Mesenteric fat pad (tissue), 1 donor: Measurements from ENCODE around the gene SELENOK. TPM values are rescaled to one million over a fixed set of nuclear protein-coding genes. Genes with fewer than 3 reads are reported as not detected.

Source experiments
- DNase-seq: peaks from one replicate; pipeline ENCODE4 v3.0.0-alpha.2; 2020; ENCODE audit warnings: low spot score
- total RNA-seq: library from RNA; stranded (reverse); fragmentation: NEBNext Ultra II Directional; extraction: Animal tissue kit (Norgen Biotek cat#: 25700); gene quantifications from one replicate; pipeline ENCODE4 v1.2.1, GENCODE V29; 2021
- donor health status: DM: yes; HTN: yes; CAD: no.

Gene SELENOK
- total RNA-seq, 1 donor from 2014 or later, result 40.5 TPM

DNA sequence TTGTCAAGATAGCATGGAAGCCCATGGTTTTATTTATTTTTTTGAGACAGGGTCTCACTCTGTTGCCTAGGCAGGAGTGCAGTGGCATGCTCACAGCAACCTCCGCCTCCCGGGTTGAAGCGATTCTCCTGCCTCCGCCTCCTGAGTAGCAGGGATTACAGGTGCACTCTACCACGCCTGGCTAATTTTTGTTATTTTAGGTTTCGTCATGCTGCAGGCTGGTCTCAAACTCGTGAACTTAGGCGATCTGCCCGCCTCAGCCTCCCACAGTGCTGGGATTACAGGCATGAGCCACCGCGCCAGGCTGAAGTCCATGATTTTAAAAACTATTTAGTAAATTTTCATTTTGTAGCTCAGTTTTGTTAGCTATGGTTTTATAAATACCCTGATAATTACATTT, 7.0 kb downstream of the SELENOK start:
- no peak for DNase-seq

DNA sequence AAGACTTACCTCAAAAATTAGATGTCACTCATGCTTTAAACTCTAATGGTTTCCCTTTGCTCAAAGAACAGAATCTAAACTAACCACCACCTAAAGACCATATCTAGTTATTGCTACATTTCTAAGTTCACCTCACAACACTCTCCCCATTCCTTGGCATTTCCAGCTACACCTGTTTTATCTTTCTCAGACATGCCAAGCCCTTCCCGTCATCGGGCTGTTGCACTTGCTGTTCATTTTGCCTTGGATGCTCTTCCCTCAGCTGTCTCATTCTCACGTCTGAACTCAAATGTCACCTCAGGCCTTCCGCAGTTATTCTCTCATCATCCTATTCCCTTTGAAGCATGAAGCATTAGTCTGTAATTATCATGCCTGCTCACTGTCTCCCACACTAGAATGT, 8.7 kb downstream of the SELENOK start:
- no peak for DNase-seq

DNA sequence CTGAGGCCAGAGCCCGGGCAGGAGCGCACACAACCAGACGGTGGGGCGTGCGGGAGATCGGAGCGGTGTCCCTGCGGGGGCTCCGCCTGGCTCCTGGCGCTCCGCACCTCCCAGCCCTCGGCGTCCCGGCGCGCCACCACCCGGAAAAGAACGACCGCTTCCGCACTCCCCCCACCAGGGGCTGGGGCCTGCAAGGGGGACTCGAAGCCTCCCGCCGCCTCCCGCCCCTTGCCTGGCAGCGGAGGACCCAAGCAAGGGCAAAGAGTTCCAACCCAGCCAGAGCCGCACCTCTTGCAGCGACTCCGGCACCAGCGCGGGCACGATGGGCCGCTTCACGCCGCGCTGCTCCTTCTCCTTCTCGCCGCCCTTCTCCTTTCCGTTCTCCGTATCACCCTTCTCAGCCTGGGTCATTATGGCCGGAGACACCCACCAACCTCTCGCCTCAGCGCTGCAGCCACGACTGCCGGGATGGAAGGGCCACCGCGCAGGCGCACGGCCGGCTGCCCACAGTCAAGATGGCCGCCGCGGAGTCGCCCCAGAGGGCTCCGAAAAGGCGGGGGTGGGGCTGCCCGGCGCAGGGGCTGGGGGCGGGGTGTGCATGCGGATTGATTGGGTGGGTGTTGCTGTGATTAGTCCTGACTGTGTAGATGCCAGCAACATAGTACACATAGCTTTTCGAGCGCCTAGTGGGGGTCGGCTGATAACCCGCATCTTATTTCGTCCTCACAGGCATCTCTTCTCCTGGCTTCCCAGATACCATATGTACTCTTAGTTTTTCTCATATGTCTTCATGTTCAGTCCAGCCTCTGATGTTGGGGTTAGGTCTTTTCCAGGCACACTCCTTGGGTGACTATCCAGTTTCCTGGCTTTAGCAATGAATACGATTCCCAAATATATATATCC, 9.7 kb downstream of the SELENOK start, which contains the start of gene ACTR8:
Gene ACTR8, minus strand, starts transcription at position 462 of the 903 bp plus-strand sequence. Its CDS starts 51 bp downstream, at position 411.
- peak; percentile 96 for DNase-seq

DNA sequence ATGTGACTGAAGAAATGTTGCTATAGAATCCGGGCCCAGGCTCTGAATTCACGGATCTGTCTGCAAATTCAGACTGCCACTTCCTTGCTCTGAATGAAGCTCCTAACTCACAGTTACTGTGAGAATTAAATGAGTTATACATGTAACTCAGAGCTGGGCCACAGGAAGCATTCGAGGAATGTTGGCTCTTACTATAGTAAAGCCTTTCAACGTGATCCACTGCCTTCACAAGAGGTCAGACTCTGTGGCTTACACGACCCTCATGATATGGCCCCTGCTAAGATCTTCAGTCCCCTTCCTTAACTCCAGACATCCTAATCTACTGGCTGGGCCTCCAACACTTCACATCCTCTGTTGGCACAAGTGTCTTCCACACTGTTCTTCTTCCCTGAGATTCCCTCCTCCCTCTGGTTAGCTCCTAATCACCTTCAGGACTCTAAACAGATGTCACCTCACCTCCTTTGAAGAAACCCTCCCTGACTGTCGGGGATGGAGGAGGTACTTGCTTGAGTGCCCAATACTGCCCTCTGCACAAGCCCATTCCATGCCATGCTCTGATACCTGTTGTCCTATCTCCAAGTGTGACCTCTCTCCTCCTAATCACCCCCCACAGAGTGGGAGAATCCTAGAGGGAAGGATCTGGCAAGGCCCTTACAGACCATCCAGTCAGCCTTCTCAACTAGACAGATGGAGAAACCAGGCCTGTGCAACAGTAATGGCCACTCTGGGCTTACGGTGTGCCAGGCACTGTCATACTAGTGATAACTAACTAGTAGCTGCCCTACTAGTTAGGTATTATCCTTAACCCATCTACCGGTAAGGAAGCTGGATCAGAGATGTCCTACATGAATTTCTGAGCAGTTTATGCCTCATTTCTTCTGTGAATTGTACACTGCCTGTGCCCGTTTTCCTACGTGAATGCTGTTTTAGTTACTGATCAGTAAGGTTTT, 11.0 kb downstream of the SELENOK start:
- no peak for DNase-seq

DNA sequence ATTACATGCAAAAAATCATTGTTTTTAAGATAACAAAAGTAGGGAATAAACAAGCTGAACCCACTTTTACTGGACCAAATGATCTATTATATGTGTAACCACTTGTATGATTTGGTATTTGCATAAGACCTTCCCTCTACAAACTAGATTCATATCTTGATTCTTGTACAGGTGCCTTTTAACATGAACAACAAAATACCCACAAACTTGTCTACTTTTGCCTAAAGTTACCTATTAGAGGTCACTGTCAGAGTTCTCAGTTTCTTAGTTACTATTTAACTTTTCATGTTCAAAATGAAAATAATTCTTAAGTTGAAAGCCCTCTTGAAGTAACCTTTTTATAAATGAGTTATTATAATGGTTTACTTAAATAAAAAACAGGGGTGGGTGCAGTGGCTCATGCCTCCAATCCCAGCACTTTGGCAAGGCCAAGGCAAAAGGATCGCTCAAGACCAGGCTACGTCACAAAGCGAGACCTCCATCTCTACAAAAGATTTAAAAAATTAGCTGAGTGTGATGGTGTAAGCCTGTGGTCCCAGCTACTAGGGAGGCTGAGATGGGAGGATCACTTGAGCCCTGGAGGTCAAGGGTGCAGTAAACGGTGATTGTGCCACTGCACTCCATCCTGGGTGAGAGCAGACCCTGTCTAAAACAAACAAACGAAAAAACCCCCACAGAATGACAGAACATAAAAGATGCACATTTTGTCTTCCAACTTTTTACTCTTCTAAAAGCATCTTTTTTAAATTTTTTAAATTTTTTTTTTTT, 25.7 kb downstream of the SELENOK start:
- no peak for DNase-seq

DNA sequence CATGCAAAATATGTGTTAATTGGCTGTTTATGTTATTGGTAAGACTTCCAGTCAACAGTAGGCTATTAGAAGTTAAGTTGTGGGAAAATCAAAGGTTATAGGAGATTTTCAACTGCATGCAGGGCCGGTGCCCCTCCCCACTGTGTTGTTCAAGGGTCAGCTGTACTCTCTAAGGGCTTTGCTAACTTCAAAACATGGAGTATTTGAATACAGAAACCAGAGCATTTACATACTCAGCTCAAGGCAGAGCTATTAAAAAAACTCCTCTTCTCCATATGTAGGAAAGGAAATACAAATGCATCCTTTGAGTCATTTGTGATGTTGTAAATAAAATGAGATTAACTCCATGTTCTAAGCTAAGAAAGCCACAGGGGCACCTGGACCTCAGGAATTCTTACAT, 28.5 kb downstream of the SELENOK start:
- no peak for DNase-seq

DNA sequence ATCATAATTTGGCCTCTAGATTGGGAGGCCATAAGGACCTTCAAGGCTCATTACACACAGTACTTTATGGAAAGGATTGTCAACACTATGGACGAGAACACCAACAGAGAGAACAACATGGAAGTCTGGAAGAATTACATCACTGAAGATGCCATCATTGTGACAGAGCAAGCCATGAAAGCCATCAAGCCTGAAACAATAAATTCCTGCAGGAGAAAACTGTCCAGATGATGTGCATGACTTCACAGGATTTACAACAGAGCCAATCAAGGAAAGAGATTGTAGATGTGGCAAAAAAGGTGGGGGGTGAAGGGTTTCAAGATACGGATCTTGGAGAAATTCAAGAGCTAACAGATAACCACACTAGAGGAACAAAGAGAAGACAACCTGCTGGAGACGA, 29.4 kb downstream of the SELENOK start:
- DNase-seq, result no peak

DNA sequence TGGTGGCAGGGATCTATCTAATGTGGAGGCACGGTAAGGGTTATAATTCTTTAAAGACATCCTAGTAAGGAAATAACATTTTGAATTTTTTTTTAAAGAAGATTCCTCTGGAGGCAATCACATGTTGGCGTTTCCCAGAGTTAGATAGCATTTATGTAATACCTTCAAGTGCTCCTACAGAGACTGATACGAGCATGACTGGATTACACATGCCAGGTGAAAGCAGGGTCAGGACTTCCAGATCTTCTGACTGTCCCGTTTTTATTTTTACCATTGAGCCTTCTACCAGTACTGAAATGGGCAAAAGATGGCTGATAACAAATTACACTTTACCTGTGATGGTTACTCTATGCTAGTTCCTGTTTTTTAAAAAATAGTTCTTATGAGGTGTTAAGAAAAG, 31.5 kb downstream of the SELENOK start:
- DNase-seq, result no peak

DNA sequence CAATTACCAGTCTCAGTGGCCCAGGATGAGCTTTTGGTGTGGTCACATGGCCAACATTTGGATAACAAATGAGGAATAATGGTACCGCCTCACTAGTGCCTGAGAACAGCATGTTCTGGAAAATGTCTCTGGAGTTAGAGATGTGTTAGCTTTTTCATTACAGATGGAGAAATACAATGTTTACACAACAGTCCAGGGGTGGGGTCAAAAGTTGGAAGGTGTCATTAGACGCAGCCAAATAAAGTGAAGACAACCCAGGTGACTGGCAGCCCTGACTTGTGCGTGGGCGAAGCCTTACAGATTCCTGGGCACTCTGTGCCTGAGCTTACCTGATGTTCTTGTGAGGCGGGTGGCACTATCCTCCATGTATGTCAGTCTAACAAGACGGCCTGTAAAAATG, 32.5 kb downstream of the SELENOK start:
- no peak for DNase-seq

DNA sequence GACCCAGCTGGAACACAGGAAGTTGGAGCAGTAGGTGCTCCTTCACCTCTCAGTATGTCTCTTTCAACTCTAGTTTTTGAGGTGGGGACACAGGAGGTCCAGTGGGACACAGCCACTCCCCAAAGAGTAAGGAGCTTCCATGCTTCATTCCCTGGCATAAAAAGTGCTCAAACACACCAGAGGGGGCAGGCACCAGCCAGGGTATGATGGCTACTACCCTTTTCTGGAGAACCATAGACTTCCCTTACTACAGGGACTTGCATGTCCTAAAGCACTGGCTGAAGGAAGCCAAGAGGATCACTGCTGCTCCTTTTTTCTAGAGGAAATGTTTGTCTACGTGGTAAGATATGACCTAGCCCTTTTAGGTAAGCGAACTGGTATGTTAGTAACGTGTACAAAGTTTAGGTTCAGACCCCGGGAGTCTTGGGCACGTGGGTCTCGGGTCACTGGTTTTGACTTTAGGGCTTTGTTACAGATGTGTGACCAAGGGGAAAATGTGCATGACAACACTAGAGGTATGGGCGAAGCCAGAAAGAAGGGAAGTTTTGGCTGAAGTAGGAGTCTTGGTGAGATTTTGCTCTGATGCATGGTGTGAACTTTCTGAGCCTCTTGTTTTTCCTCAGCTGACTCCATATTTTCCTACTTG, 33.4 kb downstream of the SELENOK start:
- no peak for DNase-seq

DNA sequence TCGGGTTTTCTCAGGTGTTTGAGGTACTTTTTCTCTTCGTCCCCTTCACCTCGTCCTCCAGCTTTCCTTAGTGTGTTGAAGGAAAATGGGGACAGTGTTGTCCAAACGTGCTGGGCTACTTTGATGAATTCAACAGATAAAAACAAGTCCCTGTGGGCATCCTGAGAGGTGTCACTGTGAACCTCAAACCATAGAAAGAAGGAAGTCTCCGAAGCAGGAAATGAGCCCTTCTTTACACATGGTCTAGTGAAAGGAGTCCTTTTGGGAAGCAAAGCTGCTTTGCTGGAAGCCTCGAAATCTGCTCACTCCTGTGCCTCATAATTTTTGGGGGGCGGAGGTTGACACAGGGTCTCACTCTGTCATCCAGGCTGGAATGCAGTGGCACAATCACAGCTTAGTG, 34.7 kb downstream of the SELENOK start:
- DNase-seq, result no peak

DNA sequence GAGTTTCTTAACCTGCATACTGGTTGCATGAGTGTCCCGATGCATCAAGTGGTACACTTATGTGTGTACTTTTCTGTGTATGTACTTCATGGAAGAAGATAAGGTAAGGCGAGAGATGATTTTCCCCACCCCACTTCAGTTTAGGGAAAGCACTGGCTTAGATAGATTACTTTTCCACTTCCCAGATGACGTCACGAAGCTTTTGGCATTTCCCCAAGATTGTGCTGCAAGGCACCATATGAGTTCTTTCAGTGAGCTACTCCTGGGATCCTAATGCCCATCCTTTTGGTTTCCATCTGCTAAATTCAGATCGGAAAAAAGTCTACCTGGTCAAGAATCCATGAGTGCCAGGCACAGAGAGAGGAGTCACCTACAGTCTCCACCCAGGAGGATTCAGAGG, 40.8 kb downstream of the SELENOK start:
- no peak for DNase-seq

DNA sequence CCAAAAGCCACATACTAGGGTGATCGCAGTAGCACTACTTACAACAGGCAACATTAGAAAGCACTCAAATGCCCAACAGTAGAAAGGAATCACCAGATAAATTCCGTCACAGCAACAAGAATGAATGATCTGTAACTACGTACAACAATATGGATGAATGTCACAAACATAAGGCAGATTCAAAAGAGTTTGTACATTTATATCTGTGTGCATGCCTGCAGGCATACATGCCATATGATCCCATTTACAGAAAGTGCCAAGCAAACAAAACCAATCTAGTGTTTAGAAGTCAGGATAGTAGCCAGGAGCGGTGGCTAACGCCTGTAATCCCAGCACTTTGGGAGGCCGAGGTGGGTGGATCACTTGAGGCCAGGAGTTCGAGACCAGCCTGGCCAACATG, 41.7 kb downstream of the SELENOK start:
- no peak for DNase-seq

DNA sequence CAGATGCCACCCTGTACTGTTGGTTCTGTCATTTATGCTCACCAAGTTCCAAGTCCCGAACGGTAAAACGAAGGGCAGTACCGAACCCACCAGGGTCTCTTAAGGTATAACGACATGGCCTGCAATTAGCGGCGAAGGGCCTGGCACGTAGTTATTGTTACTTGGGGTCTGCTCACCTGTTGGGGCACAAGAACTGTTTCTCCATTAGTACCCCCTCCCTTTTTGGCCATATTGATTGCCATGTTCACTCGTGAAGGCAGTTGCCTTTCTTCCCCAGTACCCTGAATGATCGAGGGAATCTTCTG, 44.9 kb downstream of the SELENOK start:
- DNase-seq, result no peak

DNA sequence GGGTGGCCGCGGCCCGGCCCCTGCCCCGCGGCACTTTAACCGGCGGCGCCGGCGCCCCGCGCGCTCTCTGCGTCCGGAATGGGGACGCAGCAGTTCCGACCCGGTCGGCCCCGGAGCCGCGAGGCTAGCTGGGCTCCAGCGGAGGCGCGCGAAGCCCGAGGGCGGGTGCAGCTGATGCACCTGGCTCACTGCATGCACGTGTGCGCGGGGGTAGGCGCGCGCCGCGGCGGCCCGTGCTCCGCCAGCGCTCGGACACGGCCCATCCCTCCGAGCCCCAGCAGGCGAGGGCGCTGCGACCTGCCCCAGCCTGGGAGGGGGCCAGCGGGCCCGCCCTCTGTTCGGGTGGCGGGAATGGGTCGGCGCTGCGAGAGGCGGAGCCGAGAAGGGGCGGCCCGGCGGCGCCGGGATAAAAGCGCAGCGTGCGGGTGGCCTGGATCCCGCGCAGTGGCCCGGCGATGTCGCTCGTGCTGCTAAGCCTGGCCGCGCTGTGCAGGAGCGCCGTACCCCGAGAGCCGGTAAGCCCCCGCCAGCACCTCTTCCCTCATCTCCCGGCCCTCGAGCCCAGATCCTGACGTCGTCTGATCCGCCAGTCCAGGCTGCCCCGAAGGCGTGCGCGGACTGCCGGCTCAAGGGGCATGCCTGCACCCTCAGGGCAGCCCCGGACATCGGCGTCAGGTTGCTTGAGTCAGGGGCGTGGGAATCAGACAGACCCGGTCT, 45.4 kb downstream of the SELENOK start, which contains the start of the genes CHDH and IL17RB:
Gene CHDH, minus strand, starts transcription at position 286 of the 717 bp plus-strand sequence. CDS start 22,411 bp downstream, outside the sequence.
Gene IL17RB, plus strand, starts transcription at position 435 of the 717 bp plus-strand sequence. Its CDS starts 21 bp downstream, at position 456.
- no peak for DNase-seq

DNA sequence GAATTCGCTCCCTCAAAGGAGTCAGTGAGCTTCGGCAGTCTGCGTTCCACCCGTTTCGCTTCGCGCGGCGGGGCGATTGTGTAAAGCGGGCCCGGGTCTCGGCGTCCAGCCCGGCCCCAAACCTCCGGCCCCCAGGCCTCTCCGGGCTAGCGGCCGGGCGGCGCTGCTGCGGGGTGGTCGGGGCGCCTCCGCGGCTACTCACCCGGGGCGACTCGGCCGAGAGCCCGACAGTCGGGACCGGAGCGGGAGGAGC, 45.9 kb downstream of the SELENOK start:
- no peak for DNase-seq

DNA sequence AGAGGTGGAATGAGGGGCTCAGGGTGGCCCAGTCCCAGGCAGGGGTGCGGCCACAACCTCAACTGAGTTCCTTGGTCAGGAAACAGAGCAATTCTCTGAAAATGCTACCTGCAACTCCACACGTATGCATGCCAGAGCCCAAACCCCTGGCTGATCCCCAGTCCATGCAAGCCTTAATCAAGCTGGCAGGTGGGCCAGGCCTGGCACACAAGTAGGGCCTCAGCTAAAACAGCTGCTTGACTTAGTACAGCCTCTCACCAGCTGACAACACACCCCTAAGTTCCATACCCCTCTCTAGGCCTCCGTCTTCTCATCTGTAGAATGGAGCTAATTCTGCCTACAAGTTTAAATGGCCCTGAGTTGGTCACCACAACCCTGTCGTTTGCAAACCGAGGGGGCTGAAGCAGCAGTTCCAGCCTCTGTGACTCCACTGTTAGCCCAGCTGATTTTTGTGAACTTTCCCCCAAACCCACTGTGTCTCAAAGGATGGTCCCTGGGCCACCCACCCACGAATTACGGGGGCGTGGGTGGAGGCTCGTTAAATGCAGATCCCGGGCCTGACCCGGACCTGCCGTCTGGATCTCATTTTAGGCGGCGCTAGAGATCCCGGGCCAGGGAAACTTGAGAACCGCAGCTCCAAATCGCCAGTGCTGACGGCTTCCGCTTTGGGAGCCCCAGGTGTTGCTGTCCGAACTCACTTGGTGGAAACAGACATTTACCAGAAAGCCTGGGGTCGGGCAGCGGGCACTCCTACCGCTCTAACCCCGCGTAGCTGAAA, 46.4 kb downstream of the SELENOK start:
- no peak for DNase-seq

DNA sequence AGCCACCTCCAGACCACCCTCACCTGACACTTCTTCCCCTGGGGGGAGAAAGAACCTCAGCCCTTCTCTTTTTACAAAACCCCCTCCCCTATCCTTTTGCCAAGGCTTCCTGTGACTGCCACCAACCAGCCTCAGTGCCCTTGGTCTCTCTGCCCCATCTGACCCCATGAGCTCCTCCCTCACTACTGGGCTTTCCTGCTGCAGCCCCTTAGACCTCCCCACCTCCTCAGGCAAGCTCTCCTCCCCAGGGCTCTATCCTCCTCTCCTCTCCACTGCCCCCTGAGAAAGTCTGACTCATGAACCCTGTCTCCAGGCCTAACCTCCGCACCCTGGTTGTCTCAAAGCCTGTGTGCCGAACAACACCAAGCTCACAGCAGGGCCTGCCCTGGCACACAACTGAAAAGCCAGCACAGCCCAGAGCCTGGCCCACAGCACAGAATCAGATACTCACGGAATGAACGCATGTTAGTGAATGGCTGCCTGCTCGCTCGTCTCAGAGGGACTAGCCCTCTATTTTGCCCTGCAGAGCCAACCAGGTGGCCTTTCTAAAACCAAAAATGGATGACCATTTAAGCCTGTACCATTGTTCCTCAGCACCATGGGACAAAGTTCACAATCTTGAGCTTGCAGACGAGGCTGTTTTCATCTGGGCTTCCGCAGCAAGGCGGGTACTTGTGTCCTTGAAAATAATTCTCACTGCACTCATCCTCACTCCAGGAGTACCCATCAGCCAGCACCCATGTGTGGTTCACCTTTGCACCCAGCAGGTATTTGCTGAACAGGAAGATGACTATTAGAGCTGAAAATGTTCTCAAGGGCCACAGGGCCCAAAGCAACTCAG, 47.2 kb downstream of the SELENOK start:
- DNase-seq, result no peak
